Measurements from ENCODE around the gene ROR1. TPM values are rescaled to one million over a fixed set of nuclear protein-coding genes. Genes with fewer than 3 reads are reported as not detected.
"Not testable (repeated sequence)": the region's sequence is repeated elsewhere in the genome, so short reads cannot be mapped to it uniquely, and the experiment has no call there.

ROR1 gene
- total RNA-seq, 1 donor from 2014 or later: 13.1 TPM

DNA sequence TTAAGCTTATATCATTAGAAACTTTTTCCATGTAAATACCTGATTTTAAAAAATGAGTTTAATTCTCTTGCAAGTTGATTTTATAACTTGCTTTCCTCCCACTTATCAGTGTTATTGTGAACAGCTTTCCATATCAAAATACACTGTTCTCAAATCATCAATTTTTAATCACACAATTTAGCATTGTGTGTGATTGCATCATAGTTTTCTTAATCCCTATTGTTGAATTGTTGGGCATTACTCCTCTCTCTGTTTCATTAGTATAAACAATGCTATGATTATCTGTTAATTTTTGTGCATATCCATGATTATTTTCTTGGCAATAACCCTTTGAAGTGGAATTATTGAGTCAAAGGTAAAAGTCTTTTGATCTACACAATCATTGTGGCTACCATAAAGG, 48.7 kb downstream of the ROR1 start:
- DNase-seq (ENCODE audit: low spot score): no peak

GRCh38 chr1:63824451-63824850, 50.6 kb downstream of the ROR1 start:
- DNase-seq (ENCODE audit: low spot score): no peak

- DNase-seq (ENCODE audit: low spot score): no peak
Observed at GRCh38 chr1:63825111-63825510, 51.3 kb downstream of the ROR1 start.

GRCh38 chr1:63826246-63826861, 52.5 kb downstream of the ROR1 start:
- not testable (repeated sequence) for DNase-seq (ENCODE audit: low spot score)

GRCh38 chr1:63827411-63828321, 53.8 kb downstream of the ROR1 start:
- no peak for DNase-seq (ENCODE audit: low spot score)

DNA sequence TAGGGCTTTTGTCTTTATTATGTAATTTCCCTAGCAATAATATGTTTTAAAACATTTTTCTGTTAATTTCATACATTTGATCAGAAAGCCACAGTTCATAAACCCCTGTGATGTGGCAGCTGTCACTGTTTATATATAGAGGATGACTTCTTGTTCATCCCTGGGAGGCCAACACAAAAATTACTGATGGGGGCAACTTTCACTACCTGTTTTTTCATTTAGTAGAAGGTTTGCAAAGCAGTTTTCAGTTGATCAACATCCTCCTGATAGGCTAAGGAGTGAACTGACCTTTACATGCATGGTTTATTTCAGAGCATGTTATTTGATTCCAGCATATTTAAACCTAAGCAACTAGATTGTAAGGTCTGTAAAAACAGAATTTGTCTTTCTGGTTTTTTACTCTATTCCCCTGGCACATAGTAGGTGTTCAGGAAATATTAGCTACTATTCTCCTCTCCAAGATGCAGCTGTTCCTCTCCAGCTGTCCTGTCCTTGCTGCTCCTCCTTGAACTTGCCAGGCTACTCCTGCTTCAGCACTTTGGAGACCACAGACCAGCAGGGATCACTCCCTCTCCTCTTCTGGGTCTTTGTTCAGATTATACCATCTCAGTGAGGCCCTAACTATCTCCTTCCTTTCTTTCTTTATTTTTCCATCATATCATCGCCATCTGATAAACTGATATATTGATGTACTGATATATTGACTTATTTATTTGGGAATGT, 54.7 kb downstream of the ROR1 start:
- no peak for DNase-seq (ENCODE audit: low spot score)

DNA sequence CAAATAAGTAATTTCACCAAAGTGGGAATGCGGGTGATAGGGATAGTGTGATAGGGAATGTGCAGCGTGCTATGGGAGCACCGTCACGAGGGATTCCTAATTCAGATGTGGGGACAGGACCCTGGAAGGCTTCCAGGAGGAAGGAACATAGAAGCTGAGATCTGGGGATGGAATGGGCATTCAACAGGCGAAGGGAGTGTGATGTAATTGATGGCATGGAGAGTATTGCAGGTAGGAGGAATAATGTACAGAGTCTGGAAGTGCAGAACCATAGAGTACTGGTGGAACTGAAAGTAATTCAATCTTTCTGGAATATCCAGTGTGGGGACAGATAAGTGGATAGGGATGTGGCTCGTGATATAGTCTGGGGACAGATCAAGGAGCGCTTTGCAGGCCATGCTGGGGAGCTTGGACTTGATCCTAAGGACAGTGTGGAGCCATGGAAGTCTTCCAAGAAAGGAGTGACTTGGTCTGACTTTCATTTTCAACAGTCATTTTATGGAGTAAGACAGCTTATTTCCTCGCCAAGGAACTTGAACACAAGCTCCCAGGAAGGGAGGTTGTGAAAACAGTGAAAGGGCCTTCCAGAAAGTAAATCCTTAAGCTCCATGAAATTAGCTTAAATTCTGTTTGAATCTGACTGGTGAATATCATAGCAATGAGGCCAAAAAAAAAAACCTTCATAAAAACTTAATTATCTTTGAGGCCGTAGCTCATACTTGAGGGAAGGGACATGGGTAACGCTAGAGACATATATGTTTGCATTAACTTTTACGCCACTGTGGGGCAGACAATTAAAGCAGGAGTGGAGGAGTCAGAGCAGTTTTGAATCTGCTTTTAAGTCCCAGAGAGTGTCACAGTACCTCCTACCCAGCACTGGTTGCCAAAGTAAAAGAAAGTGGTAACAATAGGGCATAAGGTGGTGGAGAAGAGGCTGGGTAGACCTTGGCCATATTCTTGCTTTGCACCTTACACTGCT, 55.8 kb downstream of the ROR1 start:
- DNase-seq (ENCODE audit: low spot score): peak; percentile 26

- no peak for DNase-seq (ENCODE audit: low spot score)
Observed at GRCh38 chr1:63831409-63831808, 57.6 kb downstream of the ROR1 start.

- no peak for DNase-seq (ENCODE audit: low spot score)
Observed at GRCh38 chr1:63833363-63834119, 59.7 kb downstream of the ROR1 start.

DNA sequence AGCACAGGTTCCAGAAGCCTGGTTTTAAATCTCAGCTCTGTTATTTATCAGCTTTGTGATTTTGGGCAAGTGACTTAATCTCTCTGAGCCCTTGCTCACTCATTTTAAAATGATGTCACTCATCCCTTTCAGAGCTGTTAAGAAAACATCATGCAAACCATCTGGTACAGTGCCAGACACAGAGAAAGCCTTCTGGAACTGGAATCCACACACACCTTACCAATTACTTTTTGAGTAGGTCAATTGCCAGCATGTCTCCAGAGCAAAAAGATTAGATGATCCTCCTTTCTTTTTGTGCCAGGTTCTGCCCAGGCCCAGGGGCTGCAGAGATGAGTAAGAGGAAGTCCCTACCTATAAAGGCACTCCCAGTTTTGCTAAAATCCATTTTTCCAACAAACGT, 61.3 kb downstream of the ROR1 start:
- no peak for DNase-seq (ENCODE audit: low spot score)

- no peak for DNase-seq (ENCODE audit: low spot score)
Observed at GRCh38 chr1:63836374-63836773, 62.6 kb downstream of the ROR1 start.

DNA sequence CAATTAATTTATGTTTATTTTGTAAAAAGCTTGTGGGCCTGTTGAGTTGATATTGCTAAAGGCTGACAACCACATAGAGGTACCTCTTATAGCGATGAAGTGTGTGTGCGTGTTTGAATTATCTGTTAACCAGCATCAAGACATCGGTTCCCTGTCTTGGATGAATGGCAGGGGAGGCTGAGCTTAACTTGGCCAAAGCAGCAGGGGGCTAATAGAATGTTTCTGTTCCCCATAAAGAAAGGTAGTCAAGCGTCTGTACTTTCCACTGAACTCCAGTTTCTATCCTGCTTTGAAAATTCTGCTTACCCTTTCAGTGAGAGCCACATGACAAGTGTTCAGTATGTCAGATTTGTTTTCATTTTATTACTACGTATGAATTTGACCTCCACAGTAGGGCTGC, 63.0 kb downstream of the ROR1 start:
- DNase-seq (ENCODE audit: low spot score): no peak

- DNase-seq (ENCODE audit: low spot score): no peak
Observed at GRCh38 chr1:63843010-63843409, 69.2 kb downstream of the ROR1 start.

GRCh38 chr1:63843884-63844283, 70.1 kb downstream of the ROR1 start:
- DNase-seq (ENCODE audit: low spot score): no peak

DNA sequence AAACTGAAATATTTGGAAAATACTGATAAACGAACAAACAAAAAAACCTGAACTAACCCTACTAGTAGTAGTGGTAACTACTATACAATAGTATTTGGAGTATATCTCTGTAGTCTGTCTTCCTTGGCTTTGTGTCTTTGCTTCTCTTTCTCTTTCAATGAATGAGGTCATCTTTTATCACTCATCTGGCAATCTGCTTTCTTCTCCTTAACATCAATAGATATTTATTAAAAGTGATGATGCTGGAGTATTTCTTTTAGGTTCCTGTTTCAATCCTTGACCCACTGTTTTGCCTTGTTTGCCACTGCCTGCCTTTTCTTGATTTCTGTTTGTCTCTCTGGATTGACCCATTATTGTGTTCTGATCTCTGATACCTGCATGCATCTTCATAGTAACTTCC, 71.5 kb downstream of the ROR1 start:
- no peak for DNase-seq (ENCODE audit: low spot score)

- DNase-seq (ENCODE audit: low spot score): no peak
Observed at GRCh38 chr1:63847308-63847910, 73.6 kb downstream of the ROR1 start.

GRCh38 chr1:63848733-63849132, 74.9 kb downstream of the ROR1 start:
- no peak for DNase-seq (ENCODE audit: low spot score)

GRCh38 chr1:63849149-63849548, 75.3 kb downstream of the ROR1 start:
- no peak for DNase-seq (ENCODE audit: low spot score)

DNA sequence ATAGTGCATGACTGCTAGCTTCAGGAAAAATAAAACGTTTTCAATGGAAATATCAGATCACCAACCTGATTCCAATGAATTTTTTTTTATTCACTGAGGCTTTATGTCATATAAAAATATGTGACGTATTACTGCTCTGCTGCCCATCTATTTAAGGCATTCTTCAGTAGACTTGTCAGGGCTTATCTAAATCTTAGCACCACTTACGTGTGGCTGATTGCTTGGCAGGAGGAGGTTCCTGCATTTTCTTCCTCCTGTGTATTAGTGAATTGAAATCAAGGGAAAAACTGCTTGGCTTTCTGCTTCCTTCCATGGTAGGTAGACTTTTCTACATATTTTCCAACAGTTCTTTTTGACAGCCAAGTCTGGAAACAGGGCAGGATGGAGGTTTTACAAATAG, 80.3 kb downstream of the ROR1 start:
- DNase-seq (ENCODE audit: low spot score): no peak

GRCh38 chr1:63855942-63856341, 82.1 kb downstream of the ROR1 start:
- DNase-seq (ENCODE audit: low spot score): no peak
